ENCODE measurements around the gene RXFP1.

DNA sequence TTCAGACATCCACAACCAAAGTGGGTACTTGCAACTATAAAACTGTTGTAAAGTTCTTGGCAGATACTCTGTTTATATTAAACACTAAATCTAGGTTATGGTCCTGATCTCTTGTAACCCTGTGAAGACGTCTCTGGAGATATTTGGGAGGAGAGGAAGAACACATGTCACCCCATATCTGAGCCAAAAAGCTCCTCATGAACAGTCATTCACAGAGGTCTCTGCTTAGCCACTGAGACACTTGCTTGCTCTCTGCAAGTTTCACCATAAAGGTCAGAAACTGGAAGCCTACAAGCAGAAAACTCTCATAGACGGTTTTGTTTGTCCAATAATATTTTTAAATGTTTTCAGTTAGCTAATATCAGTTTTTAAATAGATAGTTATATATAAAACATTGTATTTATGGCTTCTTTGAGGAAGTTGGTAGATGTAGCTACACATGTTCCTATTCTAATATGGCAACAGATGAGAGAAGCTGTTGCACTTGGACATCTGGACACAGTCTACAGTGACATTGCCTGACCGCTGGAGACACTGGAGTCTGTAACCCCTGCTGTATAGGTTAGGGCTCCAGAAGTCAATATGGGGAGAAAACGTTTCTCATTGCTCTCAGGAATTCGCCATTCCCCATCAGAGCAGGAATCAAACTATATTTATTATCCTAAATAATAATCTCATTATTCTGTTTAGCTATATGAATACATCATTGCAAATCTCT is 76.4 kb downstream of the RXFP1 start:
- TF ChIP-seq, protein P1, sequence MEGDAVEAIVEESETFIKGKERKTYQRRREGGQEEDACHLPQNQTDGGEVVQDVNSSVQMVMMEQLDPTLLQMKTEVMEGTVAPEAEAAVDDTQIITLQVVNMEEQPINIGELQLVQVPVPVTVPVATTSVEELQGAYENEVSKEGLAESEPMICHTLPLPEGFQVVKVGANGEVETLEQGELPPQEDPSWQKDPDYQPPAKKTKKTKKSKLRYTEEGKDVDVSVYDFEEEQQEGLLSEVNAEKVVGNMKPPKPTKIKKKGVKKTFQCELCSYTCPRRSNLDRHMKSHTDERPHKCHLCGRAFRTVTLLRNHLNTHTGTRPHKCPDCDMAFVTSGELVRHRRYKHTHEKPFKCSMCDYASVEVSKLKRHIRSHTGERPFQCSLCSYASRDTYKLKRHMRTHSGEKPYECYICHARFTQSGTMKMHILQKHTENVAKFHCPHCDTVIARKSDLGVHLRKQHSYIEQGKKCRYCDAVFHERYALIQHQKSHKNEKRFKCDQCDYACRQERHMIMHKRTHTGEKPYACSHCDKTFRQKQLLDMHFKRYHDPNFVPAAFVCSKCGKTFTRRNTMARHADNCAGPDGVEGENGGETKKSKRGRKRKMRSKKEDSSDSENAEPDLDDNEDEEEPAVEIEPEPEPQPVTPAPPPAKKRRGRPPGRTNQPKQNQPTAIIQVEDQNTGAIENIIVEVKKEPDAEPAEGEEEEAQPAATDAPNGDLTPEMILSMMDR (IDR thresholded peaks at IDR 0.05), result no peak
- TF ChIP-seq POLR2A (IDR thresholded peaks at IDR 0.05), result no peak

All from adrenal gland (tissue), 5 donors.